Parathyroid adenoma (tissue), 2 donors: ENCODE results near the gene SERPINE1.

Source experiments
- H2AFZ ChIP-seq: fragments of 300-600 bp; sonication (generic); one replicate; pipeline ENCODE4 v1.7.0; 2017; ENCODE audit warnings: antibody characterized with exemption, mild to moderate bottlenecking
- H3K27ac ChIP-seq: fragments of 300-600 bp; sonication (generic); one replicate; pipeline ENCODE4 v1.7.0; 2017
- H3K27me3 ChIP-seq: fragments of 300-600 bp; sonication (generic); one replicate; pipeline ENCODE4 v1.7.0; 2017; ENCODE audit warnings: low read length; ENCODE audit not compliant: control insufficient read depth, insufficient read depth
- H3K36me3 ChIP-seq: fragments of 300-600 bp; sonication (generic); one replicate; pipeline ENCODE4 v1.7.0; 2017; ENCODE audit warnings: low read length; ENCODE audit not compliant: control insufficient read depth, insufficient read depth
- H3K4me1 ChIP-seq: fragments of 300-600 bp; sonication (generic); one replicate; pipeline ENCODE4 v1.7.0; 2017; ENCODE audit warnings: control low read depth
- H3K4me2 ChIP-seq: fragments of 300-600 bp; sonication (generic); one replicate; pipeline ENCODE4 v1.7.0; 2017; ENCODE audit warnings: low read length
- H3K4me3 ChIP-seq: fragments of 300-600 bp; sonication (generic); one replicate; pipeline ENCODE4 v1.7.0; 2017; ENCODE audit warnings: low read depth, low read length
- H3K79me2 ChIP-seq: fragments of 300-600 bp; sonication (generic); one replicate; pipeline ENCODE4 v1.7.0; 2017; ENCODE audit warnings: control low read depth
- H3K9ac ChIP-seq: fragments of 300-600 bp; sonication (generic); one replicate; pipeline ENCODE4 v1.7.0; 2017; ENCODE audit warnings: mild to moderate bottlenecking
- H3K9me3 ChIP-seq: fragments of 300-600 bp; sonication (generic); one replicate; pipeline ENCODE4 v1.7.0; 2017; ENCODE audit warnings: low read length; ENCODE audit not compliant: control insufficient read depth
- TF ChIP-seq, protein P1 (sequence below): fragments of 300-600 bp; sonication (generic); IDR thresholded peaks from one replicate; pipeline ENCODE4 v1.7.0; 2017; ENCODE audit warnings: antibody characterized with exemption, mild to moderate bottlenecking
- donor health status: primary hyperparathyroidism.

The SERPINE1 gene

DNA sequence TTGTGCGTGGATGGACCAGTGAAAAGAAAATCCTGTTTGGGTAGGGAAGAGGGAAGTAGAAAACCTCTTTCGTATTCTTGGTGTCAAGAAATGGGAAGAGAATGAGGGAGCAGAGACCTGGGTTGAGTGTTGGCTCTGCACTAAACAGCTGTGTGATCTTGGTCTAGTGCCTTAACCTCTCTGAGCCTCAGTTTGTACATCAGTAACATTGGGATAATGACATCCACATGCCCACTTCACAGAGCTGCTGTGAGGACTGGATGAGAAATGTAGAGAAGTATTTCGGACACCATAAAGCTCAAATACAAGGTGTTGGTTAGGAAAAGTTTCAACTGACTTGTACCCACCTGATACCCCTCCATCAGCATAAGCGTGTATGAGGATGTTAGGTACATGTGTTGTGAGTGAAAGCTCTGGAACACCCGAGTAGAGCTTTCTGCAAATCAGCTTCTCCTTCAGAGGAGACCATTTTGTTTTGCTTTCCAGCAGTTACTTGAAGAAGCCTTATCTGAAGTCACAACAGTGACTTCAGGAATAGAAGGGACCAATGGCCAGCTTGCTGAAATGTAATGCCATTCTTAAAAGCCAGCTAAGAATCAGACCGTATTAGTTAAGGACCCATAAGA is 30.5 kb upstream of the SERPINE1 start:
- H3K79me2 ChIP-seq, result no peaks in the 10 kb centered on the region
- no peaks in the 10 kb centered on the region for H3K4me1 ChIP-seq

DNA sequence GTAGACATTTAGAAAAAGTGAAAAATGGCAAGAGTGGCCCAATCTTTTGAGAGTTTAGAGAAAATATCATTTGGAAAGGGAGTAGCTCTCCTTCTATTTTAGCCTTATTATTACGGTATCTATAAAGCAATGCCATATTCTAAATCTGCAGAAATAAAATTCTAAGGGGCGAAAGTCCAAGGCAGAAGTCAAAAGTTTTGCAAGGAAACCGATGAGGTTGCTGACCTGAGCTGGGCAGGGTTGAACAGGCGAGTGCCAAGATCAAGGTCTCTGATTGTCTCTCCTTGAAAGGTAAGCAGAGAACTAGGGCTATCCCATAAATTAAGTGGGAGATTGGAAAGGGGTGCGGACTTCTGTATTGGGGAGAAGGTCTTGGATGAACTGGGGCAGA is 30.0 kb upstream of the SERPINE1 start:
- Histone ChIP-seq H3K27ac (no peak overlapping the region), H3K4me1 (no peaks in the 10 kb centered on the region), H3K9me3 (no peaks in the 10 kb centered on the region), H2AFZ (no peak overlapping the region), H3K4me3 (no peak overlapping the region), H3K79me2 (no peaks in the 10 kb centered on the region), H3K9ac (no peak overlapping the region), H3K27me3 (no peaks in the 10 kb centered on the region), H3K4me2 (no peak overlapping the region), H3K36me3 (no peaks in the 10 kb centered on the region)
- TF ChIP-seq, protein P1, sequence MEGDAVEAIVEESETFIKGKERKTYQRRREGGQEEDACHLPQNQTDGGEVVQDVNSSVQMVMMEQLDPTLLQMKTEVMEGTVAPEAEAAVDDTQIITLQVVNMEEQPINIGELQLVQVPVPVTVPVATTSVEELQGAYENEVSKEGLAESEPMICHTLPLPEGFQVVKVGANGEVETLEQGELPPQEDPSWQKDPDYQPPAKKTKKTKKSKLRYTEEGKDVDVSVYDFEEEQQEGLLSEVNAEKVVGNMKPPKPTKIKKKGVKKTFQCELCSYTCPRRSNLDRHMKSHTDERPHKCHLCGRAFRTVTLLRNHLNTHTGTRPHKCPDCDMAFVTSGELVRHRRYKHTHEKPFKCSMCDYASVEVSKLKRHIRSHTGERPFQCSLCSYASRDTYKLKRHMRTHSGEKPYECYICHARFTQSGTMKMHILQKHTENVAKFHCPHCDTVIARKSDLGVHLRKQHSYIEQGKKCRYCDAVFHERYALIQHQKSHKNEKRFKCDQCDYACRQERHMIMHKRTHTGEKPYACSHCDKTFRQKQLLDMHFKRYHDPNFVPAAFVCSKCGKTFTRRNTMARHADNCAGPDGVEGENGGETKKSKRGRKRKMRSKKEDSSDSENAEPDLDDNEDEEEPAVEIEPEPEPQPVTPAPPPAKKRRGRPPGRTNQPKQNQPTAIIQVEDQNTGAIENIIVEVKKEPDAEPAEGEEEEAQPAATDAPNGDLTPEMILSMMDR, result no peak

More for the DNA sequence above, 30.5 kb upstream of the SERPINE1 start:
- Histone ChIP-seq H3K9me3 (no peaks in the 10 kb centered on the region), H3K36me3 (no peaks in the 10 kb centered on the region), H3K27me3 (no peaks in the 10 kb centered on the region), H3K9ac (no peak overlapping the region), H3K4me3 (no peak overlapping the region), H3K27ac (no peak overlapping the region), H2AFZ (no peak overlapping the region), H3K4me2 (no peak overlapping the region)
- TF ChIP-seq, protein P1, result no peak

DNA sequence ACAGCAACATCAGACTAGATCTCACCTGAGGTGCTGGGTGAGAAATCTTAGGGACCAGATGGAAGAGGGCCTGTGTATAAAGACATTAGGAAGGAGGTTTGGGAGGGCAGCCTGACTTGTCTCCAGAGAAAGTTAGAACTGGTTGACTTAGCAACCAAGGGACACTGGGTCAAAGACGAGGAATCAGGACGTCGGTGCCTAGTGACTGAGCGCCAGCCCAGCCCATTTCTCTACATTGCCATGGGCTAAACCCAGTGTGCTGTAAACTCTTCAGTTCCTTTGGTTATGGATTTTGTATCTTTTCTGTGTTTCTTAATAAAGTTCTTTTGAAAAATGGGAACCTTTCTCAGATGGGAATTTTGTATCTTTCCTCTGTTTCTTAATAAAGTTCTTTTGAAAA is 29.3 kb upstream of the SERPINE1 start:
- Histone ChIP-seq H3K4me3 (no peak overlapping the region), H3K79me2 (no peaks in the 10 kb centered on the region), H3K27me3 (no peaks in the 10 kb centered on the region), H3K4me2 (no peak overlapping the region), H3K9me3 (no peaks in the 10 kb centered on the region), H3K36me3 (no peaks in the 10 kb centered on the region), H3K27ac (no peak overlapping the region), H2AFZ (no peak overlapping the region), H3K9ac (no peak overlapping the region), H3K4me1 (no peaks in the 10 kb centered on the region)
- TF ChIP-seq, protein P1, result no peak

DNA sequence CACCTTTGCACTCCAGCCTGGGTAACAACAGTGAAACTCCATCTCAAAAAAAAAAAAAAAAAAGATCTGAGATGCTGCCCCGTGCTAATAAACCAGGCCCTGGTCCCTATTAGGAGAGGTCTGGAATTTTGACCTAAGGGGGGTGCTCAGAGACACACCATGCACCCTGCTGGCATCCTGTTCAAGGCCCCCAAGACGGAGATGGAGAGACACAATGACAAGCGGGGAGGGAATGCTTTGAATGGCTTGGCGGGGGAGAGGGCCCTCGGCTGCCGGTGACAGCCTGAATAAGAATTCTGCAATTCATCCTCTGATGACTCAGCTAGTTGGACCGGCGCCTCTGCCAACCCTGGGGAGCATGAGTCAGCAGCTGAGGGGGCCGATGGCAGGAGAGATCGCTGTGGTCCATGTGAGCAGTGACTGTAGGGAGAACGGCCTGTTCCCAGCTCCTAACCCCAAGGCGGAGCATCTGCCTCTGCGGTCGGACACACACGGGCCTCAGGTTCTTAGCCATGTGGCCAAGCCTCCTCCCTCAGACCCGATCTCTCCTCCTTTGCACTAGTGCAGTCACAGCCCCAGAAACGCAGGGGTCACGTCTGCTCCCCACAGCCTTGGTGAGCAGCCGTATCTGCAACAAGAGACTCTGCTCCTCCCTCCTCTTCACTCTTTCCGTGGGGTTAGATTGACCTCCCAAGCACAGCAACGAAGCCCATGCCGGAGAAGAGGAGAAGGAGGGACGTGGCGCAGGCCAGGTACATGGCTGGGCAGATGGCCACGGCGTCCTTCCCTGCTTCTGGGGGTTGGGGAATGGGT is 26.7 kb upstream of the SERPINE1 start:
- no peaks in the 10 kb centered on the region for H3K4me1 ChIP-seq
- no peaks in the 10 kb centered on the region for H3K36me3 ChIP-seq
- no peaks in the 10 kb centered on the region for H3K9me3 ChIP-seq
- H3K4me3 ChIP-seq, result no peak overlapping the region
- no peaks in the 10 kb centered on the region for H3K27me3 ChIP-seq
- no peaks in the 10 kb centered on the region for H3K79me2 ChIP-seq
- H3K4me2 ChIP-seq, result no peak overlapping the region
- H3K27ac ChIP-seq, result no peak overlapping the region
- TF ChIP-seq, protein P1, result no peak
- H2AFZ ChIP-seq, result peak overlapping the region; percentile 20
- no peak overlapping the region for H3K9ac ChIP-seq
